Measurements from ENCODE around the gene CEBPZ.
"Not testable (repeated sequence)": the region's sequence is repeated elsewhere in the genome, so short reads cannot be mapped to it uniquely, and the experiment has no call there.

The CEBPZ gene

DNA sequence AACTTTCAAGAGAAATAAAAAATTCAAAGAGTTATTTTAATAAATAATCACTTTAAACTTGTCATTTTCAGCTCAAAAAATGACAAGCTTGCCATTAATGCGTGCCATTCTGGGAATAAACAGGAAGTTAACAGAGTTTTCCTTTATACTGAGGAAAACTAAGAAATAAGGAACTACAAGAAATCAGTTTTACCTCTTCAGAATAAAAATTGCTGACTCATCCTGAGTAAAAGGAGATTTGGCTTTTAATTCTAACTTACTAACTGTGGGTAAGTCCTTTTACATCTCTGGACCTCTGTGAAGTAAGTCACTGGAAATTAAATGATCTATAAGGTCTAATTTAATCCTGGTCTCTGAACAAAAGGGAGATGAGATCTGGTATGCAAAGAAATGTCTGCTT lies 16.1 kb downstream of the CEBPZ start:
- Histone ChIP-seq H3K9me3 (no peaks in the 10 kb centered on the region), H3K36me3 (peaks cover 51% of the 10 kb centered on the region), H3K4me3 (ENCODE audit: low read depth in 1 of 2, low read length in 1 of 2) (no peak overlapping the region), H3K27me3 (no peaks in the 10 kb centered on the region), H3K4me1 (ENCODE audit: control insufficient read depth in 1 of 2, insufficient read depth in 1 of 2, low read depth in 1 of 2, low read length in 1 of 2) (peaks cover 7 to 8% of the 10 kb centered on the region in 2 experiments), H3K27ac (peak overlapping the region; percentile 56)
- no peak for TF ChIP-seq CTCF (IDR thresholded peaks at IDR 0.05)

DNA sequence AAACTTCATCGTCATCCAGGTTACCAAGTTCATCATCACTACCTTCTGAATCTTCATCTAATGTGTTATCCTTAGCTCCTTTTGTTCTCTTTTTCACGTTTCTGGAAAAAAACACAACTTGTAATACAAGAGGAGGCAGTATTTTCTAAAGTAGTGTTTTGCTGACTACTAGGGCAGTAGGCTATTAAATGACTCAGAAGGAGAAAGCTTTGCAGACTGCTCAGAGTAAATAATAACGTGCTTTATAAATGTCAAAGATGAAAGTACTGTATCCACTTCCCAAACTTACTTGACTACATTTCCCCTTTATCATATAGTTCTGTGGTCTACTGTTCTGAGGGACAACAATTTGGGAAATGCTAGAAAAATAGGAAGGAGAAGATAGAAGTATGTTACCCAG lies 19.5 kb downstream of the CEBPZ start:
- no peaks in the 10 kb centered on the region for H3K27me3 ChIP-seq
- no peak for TF ChIP-seq CTCF (IDR thresholded peaks at IDR 0.05)
- H3K27ac ChIP-seq: no peak overlapping the region
- H3K4me1 ChIP-seq (ENCODE audit: control insufficient read depth in 1 of 2, insufficient read depth in 1 of 2, low read depth in 1 of 2, low read length in 1 of 2): peaks cover 7 to 8% of the 10 kb centered on the region in 2 experiments
- H3K36me3 ChIP-seq: peaks cover 47% of the 10 kb centered on the region
- H3K4me3 ChIP-seq (ENCODE audit: low read depth in 1 of 2, low read length in 1 of 2): no peak overlapping the region
- no peaks in the 10 kb centered on the region for H3K9me3 ChIP-seq

DNA sequence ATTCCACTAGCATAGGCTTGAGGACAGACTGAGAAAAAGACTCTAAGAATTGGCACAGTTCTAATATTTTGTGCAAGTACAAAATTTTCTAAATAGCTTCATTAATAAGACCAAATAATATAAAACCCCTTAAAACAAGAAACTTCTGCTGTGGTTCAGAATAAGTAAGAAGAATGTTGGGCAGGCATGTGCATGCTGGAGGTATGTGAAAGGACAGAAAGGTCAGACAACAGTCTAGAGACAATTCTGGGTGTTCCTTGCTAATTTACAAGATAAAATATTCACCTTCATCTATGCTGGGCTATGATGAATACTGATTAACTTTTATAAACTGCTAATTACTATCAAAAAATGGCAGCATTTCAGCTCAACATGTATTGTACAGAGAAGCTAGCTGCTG lies 20.2 kb downstream of the CEBPZ start:
- Histone ChIP-seq H3K4me3 (ENCODE audit: low read depth in 1 of 2, low read length in 1 of 2) (no peak overlapping the region), H3K9me3 (no peaks in the 10 kb centered on the region), H3K27ac (no peak overlapping the region), H3K27me3 (no peaks in the 10 kb centered on the region), H3K4me1 (ENCODE audit: control insufficient read depth in 1 of 2, insufficient read depth in 1 of 2, low read depth in 1 of 2, low read length in 1 of 2) (peaks cover 7 to 8% of the 10 kb centered on the region in 2 experiments), H3K36me3 (peaks cover 43% of the 10 kb centered on the region)
- no peak for TF ChIP-seq CTCF (IDR thresholded peaks at IDR 0.05)

GRCh38 chr2:37206760-37207159 lies 24.6 kb downstream of the CEBPZ start:
- not testable (repeated sequence) for H3K4me1 ChIP-seq (ENCODE audit: control insufficient read depth in 1 of 2, insufficient read depth in 1 of 2, low read depth in 1 of 2, low read length in 1 of 2); H3K27ac ChIP-seq; H3K27me3 ChIP-seq; H3K9me3 ChIP-seq; H3K4me3 ChIP-seq (ENCODE audit: low read depth in 1 of 2, low read length in 1 of 2)
- peaks cover 46% of the 10 kb centered on the region for H3K36me3 ChIP-seq

GRCh38 chr2:37205689-37206341 lies 25.6 kb downstream of the CEBPZ start:
- Histone ChIP-seq H3K4me1 (ENCODE audit: control insufficient read depth in 1 of 2, insufficient read depth in 1 of 2, low read depth in 1 of 2, low read length in 1 of 2) (no peaks in the 10 kb centered on the region), H3K4me3 (ENCODE audit: low read depth in 1 of 2, low read length in 1 of 2) (no peak overlapping the region), H3K27ac (no peak overlapping the region), H3K27me3 (no peaks in the 10 kb centered on the region), H3K36me3 (peaks cover 44% of the 10 kb centered on the region), H3K9me3 (no peaks in the 10 kb centered on the region)
- TF ChIP-seq CTCF (IDR thresholded peaks at IDR 0.05): no peak

GRCh38 chr2:37205071-37205661 lies 26.2 kb downstream of the CEBPZ start:
- H3K4me3 ChIP-seq (ENCODE audit: low read depth in 1 of 2, low read length in 1 of 2); H3K4me1 ChIP-seq (ENCODE audit: control insufficient read depth in 1 of 2, insufficient read depth in 1 of 2, low read depth in 1 of 2, low read length in 1 of 2); H3K27me3 ChIP-seq; H3K27ac ChIP-seq; H3K9me3 ChIP-seq: not testable (repeated sequence)
- peaks cover 44% of the 10 kb centered on the region for H3K36me3 ChIP-seq
